Prostate gland (tissue), 2 donors: Measurements from ENCODE around the gene PDGFA. TPM values are rescaled to one million over a fixed set of nuclear protein-coding genes. Genes with fewer than 3 reads are reported as not detected.

Experiments used
- DNase-seq: peaks from one replicate; pipeline ENCODE4 v3.0.0-alpha.2; 2019; ENCODE audit warnings: low spot score
- H3K27ac ChIP-seq, 2 donors: fragments of 200-600 bp; sonication (generic); 2 replicates each; pipeline ENCODE4 v1.5.1; 2017 to 2019
- H3K27me3 ChIP-seq: fragments of 200-600 bp; sonication (generic); replicated peaks from 2 replicates; pipeline ENCODE4 v1.5.1; 2019; ENCODE audit not compliant: insufficient read depth
- H3K36me3 ChIP-seq, 2 donors: fragments of 200-600 bp; sonication (generic); 1 replicate in 1 of 2; 2 replicates in 1 of 2; pipeline versions ENCODE4 v1.5.1 to v1.8.1; 2017 to 2019
- H3K4me1 ChIP-seq: fragments of 200-600 bp; sonication (generic); replicated peaks from 2 replicates; pipeline ENCODE4 v1.5.1; 2019
- H3K4me3 ChIP-seq, 2 donors: fragments of 200-600 bp; sonication (generic); 2 replicates each; pipeline ENCODE4 v1.5.1; 2017 to 2019
- H3K9me3 ChIP-seq: fragments of 200-600 bp; sonication (generic); 2 replicates; pipeline ENCODE4 v1.5.1; 2017
- POLR2A ChIP-seq: fragments of 450-650 bp; IDR thresholded peaks from one replicate; pipeline ENCODE4 v1.6.1; 2016; ENCODE audit warnings: antibody characterized with exemption, mild to moderate bottlenecking
- POLR2AphosphoS5 ChIP-seq: sonication (generic); formaldehyde crosslinking; IDR thresholded peaks from one replicate; pipeline ENCODE4 v1.6.1; 2017; ENCODE audit warnings: antibody characterized with exemption
- WGBS: methylation state at CpG from one replicate; pipeline ENCODE4 v1.1.5; 2018; 5-methylcytosine and 5-hydroxymethylcytosine counted together
- intact Hi-C: fragments of 100-400 bp; cut with DNase I; formaldehyde crosslinking; loops from one replicate; pipeline ENCODE4 v1.14.2; 2022
- total RNA-seq, 2 donors: library from RNA; depleted of rRNA; stranded (reverse); fragments of >200 nt; gene quantifications; one replicate each; pipeline ENCODE4 v1.1.0, GENCODE V29; 2016
- TF ChIP-seq, protein P1 (sequence below), 4 experiments: fragments of 200-600 bp in 2 of 4; fragments of 450-650 bp in 2 of 4; sonication (generic) in 2 of 4; IDR thresholded peaks; 1 replicate in 3 of 4; 2 replicates in 1 of 4; pipeline ENCODE4 v1.5.1; 2016 to 2019; ENCODE audit warnings: antibody characterized with exemption in 4 of 4, mild to moderate bottlenecking in 2 of 4, moderate library complexity in 2 of 4

PDGFA gene
- total RNA-seq, 2 donors from 2014 or later: 40.4 to 75.0 TPM

DNA sequence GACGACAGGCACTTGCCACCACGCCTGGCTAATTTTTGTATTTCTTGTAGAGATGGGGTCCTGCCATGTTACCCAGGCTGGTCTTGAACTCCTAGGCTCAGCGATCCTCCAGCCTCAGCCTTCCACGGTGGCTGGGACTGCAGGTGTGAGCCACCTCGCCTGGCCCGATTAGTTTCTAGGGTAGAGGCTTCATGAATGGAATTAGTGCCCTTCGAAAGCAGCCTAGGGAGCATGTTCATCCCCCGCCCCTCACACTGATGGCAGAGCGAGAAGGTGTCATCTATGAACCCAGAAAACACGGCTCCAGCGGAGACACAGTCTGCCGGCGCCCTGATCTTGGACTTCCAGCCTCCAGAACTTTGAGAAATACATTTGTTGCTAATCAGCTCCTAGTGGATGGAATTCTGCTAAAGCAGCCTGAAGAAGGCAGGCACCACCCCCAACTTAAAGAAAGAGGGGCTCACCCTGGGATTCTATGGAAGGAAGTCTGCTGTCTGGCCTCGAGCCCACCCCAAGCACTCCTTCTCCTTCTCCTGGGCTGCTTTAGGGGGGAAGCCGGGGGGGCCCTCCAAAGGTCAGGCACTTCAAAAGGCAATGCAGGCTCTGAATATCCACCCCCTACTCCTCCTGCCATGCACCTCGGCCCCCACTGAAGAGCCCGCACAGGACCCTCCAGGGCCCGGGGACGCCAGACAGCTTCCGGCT, 10.1 kb downstream of the PDGFA start:
- WGBS: 87% methylated on average over 20 of the region's 20 CpGs
- Histone ChIP-seq H3K4me1 (peaks cover 14% of the 10 kb centered on the region), H3K27me3 (no peaks in the 10 kb centered on the region), H3K27ac (no peak overlapping the region), H3K36me3 (peaks cover 0 to 6% of the 10 kb centered on the region in 2 donors), H3K9me3 (no peaks in the 10 kb centered on the region), H3K4me3 (no peak overlapping the region)
- no peak for TF ChIP-seq POLR2A
- DNase-seq: no peak
- intact Hi-C loops: loop anchor here (10.0 kb wide), 1 partner anchor 335 kb away; no protein-coding TSS in a partner anchor

DNA sequence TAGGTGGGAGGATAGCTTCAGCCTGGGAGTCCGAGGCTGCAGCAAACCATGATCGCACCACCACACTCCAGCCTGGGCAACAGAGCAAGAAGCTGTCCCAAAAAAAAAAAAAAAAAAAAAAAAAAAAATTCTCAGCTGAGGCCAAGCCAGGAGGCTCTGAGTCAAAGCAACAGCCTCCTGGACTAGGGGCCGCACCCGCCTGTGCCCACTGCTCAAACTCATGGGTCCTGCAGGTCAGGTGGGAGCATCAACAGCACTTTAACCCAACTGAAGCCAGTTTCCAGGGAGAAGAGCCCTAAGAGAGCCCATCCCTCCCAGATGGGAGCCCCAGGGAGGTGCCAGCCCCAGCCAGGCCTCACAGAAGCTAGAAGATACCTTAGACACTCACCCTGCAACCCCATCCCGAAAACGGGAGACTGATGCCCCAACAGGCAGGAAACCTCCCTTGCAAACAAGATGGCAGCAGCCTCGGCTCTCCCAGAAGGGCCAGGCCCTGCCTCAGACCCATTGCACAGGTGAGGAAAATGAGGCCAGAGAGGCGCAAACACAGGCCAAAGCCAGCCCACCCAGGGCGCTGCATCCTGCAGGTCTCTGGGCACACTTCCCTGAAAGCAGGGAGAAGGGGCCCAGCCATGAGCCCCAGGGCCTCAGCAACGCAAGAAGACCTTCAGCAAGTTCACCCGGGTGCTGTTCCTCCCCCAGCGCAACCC, 11.0 kb downstream of the PDGFA start:
- WGBS: 86% methylated on average over 10 of the region's 12 CpGs
- Histone ChIP-seq H3K27ac (no peak overlapping the region), H3K4me3 (no peak overlapping the region), H3K36me3 (peaks cover 0 to 6% of the 10 kb centered on the region in 2 donors), H3K27me3 (no peaks in the 10 kb centered on the region), H3K4me1 (peaks cover 10% of the 10 kb centered on the region), H3K9me3 (no peaks in the 10 kb centered on the region)
- no peak for TF ChIP-seq POLR2AphosphoS5
- TF ChIP-seq, protein P1, sequence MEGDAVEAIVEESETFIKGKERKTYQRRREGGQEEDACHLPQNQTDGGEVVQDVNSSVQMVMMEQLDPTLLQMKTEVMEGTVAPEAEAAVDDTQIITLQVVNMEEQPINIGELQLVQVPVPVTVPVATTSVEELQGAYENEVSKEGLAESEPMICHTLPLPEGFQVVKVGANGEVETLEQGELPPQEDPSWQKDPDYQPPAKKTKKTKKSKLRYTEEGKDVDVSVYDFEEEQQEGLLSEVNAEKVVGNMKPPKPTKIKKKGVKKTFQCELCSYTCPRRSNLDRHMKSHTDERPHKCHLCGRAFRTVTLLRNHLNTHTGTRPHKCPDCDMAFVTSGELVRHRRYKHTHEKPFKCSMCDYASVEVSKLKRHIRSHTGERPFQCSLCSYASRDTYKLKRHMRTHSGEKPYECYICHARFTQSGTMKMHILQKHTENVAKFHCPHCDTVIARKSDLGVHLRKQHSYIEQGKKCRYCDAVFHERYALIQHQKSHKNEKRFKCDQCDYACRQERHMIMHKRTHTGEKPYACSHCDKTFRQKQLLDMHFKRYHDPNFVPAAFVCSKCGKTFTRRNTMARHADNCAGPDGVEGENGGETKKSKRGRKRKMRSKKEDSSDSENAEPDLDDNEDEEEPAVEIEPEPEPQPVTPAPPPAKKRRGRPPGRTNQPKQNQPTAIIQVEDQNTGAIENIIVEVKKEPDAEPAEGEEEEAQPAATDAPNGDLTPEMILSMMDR (IDR thresholded peaks at IDR 0.05): no peak
- TF ChIP-seq POLR2A: no peak
- intact Hi-C loops: no loop called here
- DNase-seq: no peak

DNA sequence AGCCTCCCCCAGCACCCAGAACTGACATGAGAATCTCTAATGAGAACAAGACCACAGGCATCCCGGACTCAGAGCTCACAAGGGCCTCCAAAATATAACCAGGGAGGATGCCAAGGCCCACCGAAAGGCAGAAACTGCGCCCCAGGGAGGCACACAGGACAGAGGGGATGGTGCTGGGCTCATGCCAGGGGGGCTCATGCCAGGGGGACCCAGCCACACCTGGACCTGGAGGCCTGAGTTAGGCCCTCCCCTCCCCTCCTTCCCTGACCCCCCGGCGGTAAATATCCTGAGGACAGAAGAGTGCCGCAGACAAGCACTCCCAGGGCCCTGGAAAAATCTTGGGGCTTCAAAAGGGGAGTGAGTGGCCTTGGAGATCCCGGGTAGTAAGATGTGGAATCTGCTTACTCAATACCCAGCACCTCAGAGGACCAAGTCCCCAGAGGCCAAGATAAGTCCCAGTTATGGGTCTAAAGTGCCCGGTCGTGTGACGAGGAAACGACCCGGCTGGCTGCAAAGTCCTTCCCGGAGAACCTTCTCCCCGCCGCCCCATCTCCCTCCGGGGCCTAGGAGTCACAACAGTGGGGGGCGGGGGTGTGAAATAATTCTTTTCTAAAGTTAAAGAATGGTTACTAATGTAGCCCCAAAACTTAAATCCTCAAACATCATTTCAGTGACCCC, 11.9 kb downstream of the PDGFA start:
- peaks cover 7% of the 10 kb centered on the region for H3K4me1 ChIP-seq
- no peak overlapping the region for H3K27ac ChIP-seq
- DNase-seq: no peak
- H3K36me3 ChIP-seq: peaks cover 0 to 6% of the 10 kb centered on the region in 2 donors
- no peak for TF ChIP-seq POLR2A
- no peak for TF ChIP-seq POLR2AphosphoS5
- TF ChIP-seq, protein P1 (IDR thresholded peaks at IDR 0.05): no peak
- intact Hi-C loops: no loop called here
- H3K27me3 ChIP-seq: no peaks in the 10 kb centered on the region
- H3K4me3 ChIP-seq: no peak overlapping the region
- H3K9me3 ChIP-seq: no peaks in the 10 kb centered on the region
- 83% methylated on average over 17 of the region's 17 CpGs for WGBS

DNA sequence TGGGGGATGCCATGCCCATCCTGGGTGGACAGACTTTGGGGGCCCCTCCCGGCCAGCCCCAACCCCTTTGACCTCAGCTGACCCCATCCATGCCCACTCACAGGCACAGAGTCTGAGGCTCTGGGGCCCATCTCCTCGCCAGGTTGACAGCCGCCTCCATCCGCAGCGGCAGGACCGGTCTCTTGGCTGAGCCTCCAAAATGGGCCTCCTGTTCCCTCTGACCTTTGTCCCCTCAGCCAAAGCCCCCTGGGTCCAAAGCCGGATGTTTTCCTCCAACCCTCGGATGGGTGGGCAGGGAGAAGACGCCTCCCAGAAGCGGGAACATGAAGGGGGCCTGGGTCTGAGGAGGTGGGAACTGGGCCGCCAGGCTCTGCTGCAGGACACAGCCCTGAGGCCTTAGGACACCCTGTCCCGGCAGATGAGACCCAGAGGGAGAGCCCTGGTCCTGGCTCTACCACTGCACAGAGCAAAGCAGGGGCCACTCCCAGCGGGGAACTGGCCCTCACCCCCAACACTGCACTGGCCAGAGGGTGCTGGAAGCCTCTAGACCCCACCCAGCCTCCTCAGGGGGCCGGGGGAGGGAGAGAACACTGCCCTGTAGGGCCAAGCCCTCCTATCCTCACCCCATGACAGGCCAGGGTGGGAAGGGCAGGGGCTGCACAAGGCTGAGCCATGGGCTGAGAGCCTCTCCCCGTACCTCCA, 12.6 kb downstream of the PDGFA start:
- 89% methylated on average over 11 of the region's 15 CpGs for WGBS
- Histone ChIP-seq H3K27ac (no peak overlapping the region), H3K9me3 (no peaks in the 10 kb centered on the region), H3K36me3 (peaks cover 0 to 6% of the 10 kb centered on the region in 2 donors), H3K4me1 (no peaks in the 10 kb centered on the region), H3K27me3 (no peaks in the 10 kb centered on the region), H3K4me3 (no peak overlapping the region)
- no peak for DNase-seq
- TF ChIP-seq, protein P1 (IDR thresholded peaks at IDR 0.05): no peak
- TF ChIP-seq POLR2A (no peak), POLR2AphosphoS5 (no peak)
- intact Hi-C loops: no loop called here

DNA sequence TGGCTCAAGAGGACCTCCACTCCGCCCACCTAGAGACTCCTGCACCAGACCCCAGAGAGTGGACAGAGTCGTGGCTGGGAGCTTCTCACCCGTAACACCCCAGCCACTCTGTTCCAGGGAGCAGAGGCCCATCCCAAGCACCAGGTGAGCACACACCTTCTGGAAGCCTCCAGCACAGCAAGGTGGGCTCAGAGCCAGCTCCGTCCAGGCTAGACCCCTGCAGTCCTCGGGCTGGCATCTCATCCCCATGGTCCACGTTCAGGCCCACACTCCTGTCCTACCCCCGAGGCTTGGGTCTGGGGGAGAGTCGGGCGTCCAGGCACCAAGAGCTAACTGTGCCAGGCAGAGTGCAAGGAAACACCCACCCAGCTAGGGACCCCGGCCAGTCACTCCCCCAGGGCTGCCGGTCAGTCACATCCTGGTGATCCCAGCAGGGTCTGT, 13.2 kb downstream of the PDGFA start:
- Histone ChIP-seq H3K27ac (no peak overlapping the region), H3K36me3 (peaks cover 0 to 6% of the 10 kb centered on the region in 2 donors), H3K27me3 (no peaks in the 10 kb centered on the region), H3K4me1 (no peaks in the 10 kb centered on the region), H3K9me3 (no peaks in the 10 kb centered on the region), H3K4me3 (no peak overlapping the region)
- 88% methylated on average over 11 of the region's 11 CpGs for WGBS
- no peak for DNase-seq
- intact Hi-C loops: no loop called here
- no peak for TF ChIP-seq POLR2AphosphoS5
- TF ChIP-seq, protein P1 (IDR thresholded peaks at IDR 0.05): no peak
- no peak for TF ChIP-seq POLR2A
